Psoas muscle (tissue), 8 donors: Measurements from ENCODE around the gene BET1. TPM values are rescaled to one million over a fixed set of nuclear protein-coding genes. Genes with fewer than 3 reads are reported as not detected.

Experiments
- ATAC-seq, 4 donors: fragments of 200-7000 bp; cut with Tn5 transposase; one replicate each; pipeline ENCODE4 v1.9.1; 2020; ENCODE audit warnings: moderate library complexity in 3 of 4, mild to moderate bottlenecking in 2 of 4
- DNase-seq, 2 donors: peaks; one replicate each; pipeline ENCODE4 v3.0.0-alpha.2; 2020
- H3K27ac ChIP-seq: fragments of 200-600 bp; one replicate; pipeline ENCODE4 v1.8.0; 2022
- H3K27me3 ChIP-seq, 3 donors: fragments of 200-600 bp in 1 of 3; one replicate each; pipeline versions ENCODE4 v1.6.1 to v1.8.0; 2013 to 2022; ENCODE audit warnings: low read length in 2 of 3, mild to moderate bottlenecking in 2 of 3, moderate library complexity in 1 of 3; ENCODE audit not compliant: insufficient read depth in 3 of 3
- H3K36me3 ChIP-seq, 2 donors: fragments of 200-600 bp in 1 of 2; one replicate each; pipeline versions ENCODE4 v1.6.1 to v1.8.0; 2013 to 2022; ENCODE audit warnings: low read depth in 1 of 2, mild to moderate bottlenecking in 1 of 2, moderate library complexity in 1 of 2; ENCODE audit not compliant: insufficient read depth in 1 of 2
- H3K4me1 ChIP-seq: fragments of 200-600 bp; one replicate; pipeline ENCODE4 v1.8.0; 2022
- H3K4me3 ChIP-seq: fragments of 200-600 bp; one replicate; pipeline ENCODE4 v1.8.0; 2022; ENCODE audit warnings: mild to moderate bottlenecking
- H3K9me3 ChIP-seq: fragments of 200-600 bp; one replicate; pipeline ENCODE4 v1.8.0; 2022
- WGBS, 3 donors: extraction: QIAGEN DNeasy Blood & Tissue Kit; methylation state at CpG; one replicate each; pipeline versions ENCODE4 v1.1.6 to v1.1.7; 2013; 5-methylcytosine and 5-hydroxymethylcytosine counted together
- intact Hi-C, 2 donors: fragments of 100-400 bp; cut with DNase I; formaldehyde crosslinking; loops; one replicate each; pipeline versions ENCODE4 v1.11.0 to v1.14.2; 2022
- polyA plus RNA-seq, 3 donors: library from polyadenylated mRNA; stranded (reverse); fragments of 200-250 nt; gene quantifications; one replicate each; pipeline ENCODE4 v1.2.3, GENCODE V29; 2013
- total RNA-seq, 4 donors: library from RNA; stranded (reverse); fragmentation: NEBNext Ultra II Directional in 2 of 4; extraction: Animal tissue kit (Norgen Biotek cat#: 25700) in 2 of 4; gene quantifications; one replicate each; pipeline versions ENCODE4 v1.2.1 to v1.2.4, GENCODE V29; 2021 to 2023
- TF ChIP-seq, protein P1 (sequence below): fragments of 200-600 bp; IDR thresholded peaks from one replicate; pipeline ENCODE4 v1.8.0; 2022; ENCODE audit warnings: antibody characterized with exemption
- donor health status: healthy with polysubstance abuse.
- donor health status: DM: no; HTN: no; CAD: no; lungs with moderate emphysema.
- donor health status: Bipolar disorder and iron deficiency.
- donor health status: healthy.
- donor health status: DM: yes; HTN: yes; CAD: no.
- donor health status: DM: no; HTN: no; CAD: no.
- donor health status: DM: no; HTN: no; CAD: no.
- donor health status: DM: yes; HTN: yes; CAD: no.

Gene BET1
- total and polyA plus RNA-seq, 7 donors: 6.7 to 14.2 (median 9.2) TPM

DNA sequence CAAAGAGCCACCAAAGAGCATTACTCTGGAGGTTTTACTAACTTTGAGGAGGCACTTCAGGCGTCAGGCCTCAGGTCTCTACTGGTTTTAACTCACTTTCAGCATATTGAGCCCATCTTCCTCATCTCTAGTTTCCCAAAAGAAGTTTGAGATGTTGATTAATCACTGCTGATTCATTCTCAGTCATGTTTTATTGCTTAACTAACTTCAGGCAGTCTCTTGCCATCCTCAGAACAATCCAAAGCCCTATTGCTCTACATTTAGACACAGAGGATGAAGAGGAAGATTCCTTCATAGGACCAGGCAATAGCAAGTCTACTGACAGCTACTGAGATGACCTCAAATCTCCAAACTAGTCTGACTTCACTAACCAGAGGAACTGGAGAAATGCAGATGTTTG is 39.1 kb upstream of the BET1 start:
- Histone ChIP-seq H3K9me3 (no peaks in the 10 kb centered on the region), H3K27ac (no peak overlapping the region), H3K27me3 (peaks cover 0 to 3% (median 0%) of the 10 kb centered on the region in 3 donors), H3K4me3 (no peak overlapping the region), H3K36me3 (no peaks in the 10 kb centered on the region), H3K4me1 (no peaks in the 10 kb centered on the region)
- TF ChIP-seq, protein P1, sequence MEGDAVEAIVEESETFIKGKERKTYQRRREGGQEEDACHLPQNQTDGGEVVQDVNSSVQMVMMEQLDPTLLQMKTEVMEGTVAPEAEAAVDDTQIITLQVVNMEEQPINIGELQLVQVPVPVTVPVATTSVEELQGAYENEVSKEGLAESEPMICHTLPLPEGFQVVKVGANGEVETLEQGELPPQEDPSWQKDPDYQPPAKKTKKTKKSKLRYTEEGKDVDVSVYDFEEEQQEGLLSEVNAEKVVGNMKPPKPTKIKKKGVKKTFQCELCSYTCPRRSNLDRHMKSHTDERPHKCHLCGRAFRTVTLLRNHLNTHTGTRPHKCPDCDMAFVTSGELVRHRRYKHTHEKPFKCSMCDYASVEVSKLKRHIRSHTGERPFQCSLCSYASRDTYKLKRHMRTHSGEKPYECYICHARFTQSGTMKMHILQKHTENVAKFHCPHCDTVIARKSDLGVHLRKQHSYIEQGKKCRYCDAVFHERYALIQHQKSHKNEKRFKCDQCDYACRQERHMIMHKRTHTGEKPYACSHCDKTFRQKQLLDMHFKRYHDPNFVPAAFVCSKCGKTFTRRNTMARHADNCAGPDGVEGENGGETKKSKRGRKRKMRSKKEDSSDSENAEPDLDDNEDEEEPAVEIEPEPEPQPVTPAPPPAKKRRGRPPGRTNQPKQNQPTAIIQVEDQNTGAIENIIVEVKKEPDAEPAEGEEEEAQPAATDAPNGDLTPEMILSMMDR: no peak
- intact Hi-C loops: no loop called here
- 52 to 65% (median 57%) methylated on average over 1 of the region's 1 CpG for WGBS, 3 donors
- DNase-seq (no peak), ATAC-seq (no peak)

DNA sequence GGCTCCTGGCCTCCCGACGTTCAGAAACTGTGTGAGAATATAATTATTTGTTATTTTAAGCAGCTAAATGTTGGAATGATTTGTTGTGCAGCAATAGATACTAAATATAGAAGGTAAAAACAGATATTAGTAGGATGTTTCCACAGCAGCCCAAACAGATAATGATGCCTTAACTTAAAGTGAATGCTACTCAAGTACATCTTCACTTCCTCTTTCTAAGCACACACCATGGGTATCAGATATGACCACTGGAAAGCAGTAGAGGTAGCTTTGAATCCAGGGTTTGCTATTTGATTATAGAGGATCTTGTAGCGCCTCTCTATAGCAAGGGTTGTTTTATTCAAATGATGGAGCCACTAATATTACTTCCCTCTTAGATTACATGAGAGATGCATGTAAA is 38.2 kb upstream of the BET1 start:
- intact Hi-C loops: no loop called here
- H3K4me1 ChIP-seq: no peaks in the 10 kb centered on the region
- ATAC-seq (no peak), DNase-seq (no peak)
- H3K9me3 ChIP-seq: no peaks in the 10 kb centered on the region
- H3K27ac ChIP-seq: no peak overlapping the region
- 81 to 84% (median 83%) methylated on average over 3 of the region's 3 CpGs for WGBS, 3 donors
- TF ChIP-seq, protein P1: no peak
- no peaks in the 10 kb centered on the region for H3K36me3 ChIP-seq
- no peak overlapping the region for H3K4me3 ChIP-seq
- H3K27me3 ChIP-seq: peaks cover 0 to 3% (median 0%) of the 10 kb centered on the region in 3 donors

DNA sequence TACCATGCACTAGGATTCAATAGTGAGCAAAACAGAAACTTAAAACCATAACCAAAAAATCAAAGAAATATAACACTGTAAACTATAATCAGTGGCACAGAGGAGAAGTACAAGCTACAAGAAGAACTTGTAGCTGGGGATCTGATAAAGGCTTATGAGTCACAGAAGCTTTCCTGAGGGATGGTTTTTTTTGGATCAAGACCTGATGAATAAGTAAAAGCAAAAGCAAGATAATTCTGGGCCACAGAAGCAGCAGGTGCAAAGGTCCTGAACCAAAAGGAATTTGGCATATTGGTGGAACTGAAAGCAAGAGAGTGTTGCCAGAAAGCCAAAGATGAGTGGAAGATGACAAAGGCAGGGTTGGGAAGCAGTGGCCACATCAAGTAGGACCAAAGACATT is 37.4 kb upstream of the BET1 start:
- TF ChIP-seq, protein P1: no peak
- Histone ChIP-seq H3K27me3 (peaks cover 0 to 3% (median 0%) of the 10 kb centered on the region in 3 donors), H3K36me3 (no peaks in the 10 kb centered on the region), H3K4me3 (no peak overlapping the region), H3K27ac (no peak overlapping the region), H3K9me3 (no peaks in the 10 kb centered on the region), H3K4me1 (no peaks in the 10 kb centered on the region)
- ATAC-seq (no peak), DNase-seq (no peak)
- intact Hi-C loops: no loop called here

DNA sequence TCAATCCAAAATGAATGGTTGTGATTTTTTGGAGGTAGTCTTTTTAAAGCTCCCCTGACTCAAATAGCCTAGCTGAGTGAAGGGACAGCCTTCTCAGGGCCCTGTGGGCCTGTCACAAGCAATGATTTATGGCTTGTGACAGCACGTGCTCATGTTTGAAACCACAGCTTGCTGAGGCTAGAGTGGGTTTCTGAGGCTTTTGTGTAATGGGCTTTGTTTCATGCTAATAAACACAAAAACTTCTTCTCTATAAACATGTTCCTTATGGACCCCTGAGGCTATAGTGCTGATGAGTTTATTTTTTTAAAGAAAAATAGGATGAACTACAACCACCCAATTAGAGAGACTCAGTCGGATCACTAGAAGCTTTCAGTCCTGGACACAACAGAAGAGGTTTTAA is 36.1 kb upstream of the BET1 start:
- TF ChIP-seq, protein P1: no peak
- ATAC-seq (no peak), DNase-seq (no peak)
- H3K27ac ChIP-seq: no peak overlapping the region
- WGBS, 3 donors: 15 to 26% (median 19%) methylated on average over 2 of the region's 2 CpGs
- H3K27me3 ChIP-seq: peaks cover 0 to 3% (median 0%) of the 10 kb centered on the region in 3 donors
- H3K4me1 ChIP-seq: no peaks in the 10 kb centered on the region
- no peaks in the 10 kb centered on the region for H3K36me3 ChIP-seq
- no peak overlapping the region for H3K4me3 ChIP-seq
- no peaks in the 10 kb centered on the region for H3K9me3 ChIP-seq
- intact Hi-C loops: no loop called here

DNA sequence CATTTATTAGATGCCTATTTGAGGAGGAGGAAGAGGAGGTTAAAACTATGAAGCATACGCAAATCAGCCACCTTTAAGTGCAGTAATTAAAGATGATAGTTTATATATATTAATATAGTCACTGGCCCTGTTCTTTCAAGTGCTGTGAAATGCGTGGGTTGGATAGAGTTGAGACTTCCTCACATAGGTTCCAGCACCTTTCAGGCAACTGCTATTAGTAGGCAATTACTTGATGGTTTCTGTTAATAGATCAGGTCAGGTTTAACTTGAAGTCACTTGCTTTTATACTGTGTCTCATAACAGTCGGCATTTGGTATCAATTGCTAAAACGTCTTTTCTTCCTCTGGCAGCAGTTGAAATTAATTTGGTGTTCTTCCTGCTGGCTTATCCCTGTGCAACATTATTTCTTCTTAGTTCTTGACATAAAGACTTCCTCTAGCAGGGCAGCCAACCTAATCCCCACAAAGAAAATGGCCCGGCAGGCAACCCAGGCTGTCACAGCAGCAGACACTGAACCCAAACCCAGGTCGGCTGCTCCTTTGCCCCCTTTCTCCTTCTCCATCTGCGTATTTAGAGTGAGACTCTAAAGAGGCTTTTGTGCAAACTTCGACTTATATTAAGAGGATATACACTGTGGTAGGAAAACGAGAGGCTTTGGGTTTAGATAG is 35.3 kb upstream of the BET1 start:
- ATAC-seq (no peak), DNase-seq (no peak)
- Histone ChIP-seq H3K27me3 (peaks cover 0 to 3% (median 0%) of the 10 kb centered on the region in 3 donors), H3K9me3 (no peaks in the 10 kb centered on the region), H3K4me1 (no peaks in the 10 kb centered on the region), H3K36me3 (no peaks in the 10 kb centered on the region), H3K4me3 (no peak overlapping the region), H3K27ac (no peak overlapping the region)
- intact Hi-C loops: no loop called here
- WGBS, 3 donors: 49 to 53% (median 50%) methylated on average over 9 of the region's 9 CpGs
- TF ChIP-seq, protein P1: no peak
